Kidney tubule cell (primary cell): ENCODE results near the gene KCND3.
A peak's percentile ranks its signal among the peaks of the same experiment; 100 is the strongest.

Experiments used
- DNase-seq: peaks from one replicate; pipeline ENCODE4 v3.0.0-alpha.2; 2018; ENCODE audit warnings: low spot score

Gene KCND3

DNA sequence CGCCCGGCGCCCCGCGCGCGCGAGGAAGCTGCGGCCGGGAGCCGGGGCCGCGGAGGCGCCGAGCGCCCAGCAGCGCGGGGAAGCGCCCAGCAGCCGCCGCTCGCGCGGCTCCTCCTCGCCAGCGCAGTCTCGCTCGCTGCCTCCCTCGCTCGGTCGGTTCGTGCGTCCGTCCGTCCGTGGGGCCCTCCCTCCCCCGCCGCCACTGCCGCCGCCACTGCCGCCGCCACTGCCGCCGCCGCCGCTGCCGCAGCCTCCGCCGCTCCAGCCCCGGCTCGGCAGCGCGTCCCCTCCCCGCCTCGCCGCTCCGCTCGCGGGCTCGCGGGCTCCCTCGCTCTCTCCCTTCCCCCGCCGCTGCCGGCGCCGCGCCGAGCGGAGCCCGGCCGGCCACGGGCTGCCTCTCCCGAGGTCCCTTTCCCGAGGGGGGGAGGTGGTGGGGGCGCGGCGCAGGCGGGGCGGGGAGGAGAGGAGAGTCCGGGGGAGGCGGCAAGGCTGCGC, at the start of gene KCND3:
Gene KCND3 (minus strand): TSS at position 138 of the 495 bp plus-strand sequence.
- DNase-seq = peak; percentile 26

DNA sequence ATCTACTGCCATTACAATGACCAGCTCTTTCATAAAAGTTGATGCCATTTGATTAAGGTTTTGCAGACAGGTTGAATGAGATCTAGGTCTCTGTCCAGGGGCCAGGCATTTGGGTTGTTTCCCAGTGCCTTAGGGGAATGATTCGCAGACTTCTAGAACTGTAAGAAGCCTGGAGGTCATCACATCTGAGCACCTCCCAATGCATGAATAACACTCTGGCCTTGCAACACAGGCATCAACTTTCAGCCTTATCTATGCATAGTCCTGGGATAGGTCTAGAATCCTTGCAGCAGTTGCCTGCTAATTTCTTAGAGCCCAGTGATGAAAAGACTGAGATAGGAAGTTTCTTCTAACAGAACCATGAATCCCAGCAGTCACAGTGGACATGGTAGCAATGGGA, 44.8 kb upstream of the KCND3 start:
- DNase-seq = no peak

DNA sequence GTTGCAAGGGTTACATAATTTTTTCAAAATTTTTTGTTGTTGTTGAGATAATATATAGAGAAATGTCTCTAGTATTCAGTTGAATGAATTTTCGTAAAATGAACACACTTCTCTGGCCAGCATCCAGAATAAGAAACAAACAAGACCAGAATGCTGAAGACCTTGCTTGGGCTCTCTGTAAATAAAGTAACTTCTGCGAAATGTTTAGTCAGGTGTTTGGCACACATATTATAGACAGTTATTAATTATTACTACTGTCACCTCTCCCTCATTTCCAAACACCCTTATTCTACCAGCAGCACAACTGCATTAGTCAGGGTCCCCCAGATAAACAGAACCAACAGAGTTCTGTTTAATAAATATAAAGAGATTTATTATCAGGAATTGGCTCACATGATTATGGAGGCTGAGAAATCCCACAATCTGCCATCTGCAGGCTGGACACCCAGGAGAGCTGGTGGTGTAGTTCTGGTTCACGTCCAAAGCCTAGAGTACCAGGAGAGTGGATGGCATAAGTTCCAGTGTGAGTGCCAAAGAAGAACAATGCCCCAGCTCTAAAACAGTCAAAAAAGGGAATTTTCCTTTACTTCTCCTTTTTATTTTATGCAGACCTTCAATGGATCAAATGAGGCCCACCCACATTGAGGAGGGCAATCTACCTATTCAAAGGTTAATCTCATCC, 44.1 kb upstream of the KCND3 start:
- no peak for DNase-seq

DNA sequence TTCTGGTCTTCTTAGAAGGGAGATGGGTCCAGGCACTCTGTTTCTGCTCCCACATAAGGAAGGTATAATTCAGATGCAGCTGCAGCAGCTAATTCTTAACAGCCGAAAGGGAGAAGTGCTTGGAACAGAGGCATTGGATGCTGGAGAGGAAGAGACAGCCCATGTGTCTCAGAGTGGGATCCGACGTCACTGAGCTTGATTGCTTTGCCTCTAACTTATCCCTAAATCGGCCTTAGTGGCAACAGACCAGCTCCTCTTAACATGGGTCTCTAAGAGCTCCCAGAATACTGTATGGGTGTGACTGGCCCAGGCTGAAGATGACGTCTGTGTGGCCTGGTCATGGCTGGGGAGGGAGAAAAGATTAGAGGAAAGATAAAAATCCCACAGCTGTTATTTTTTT, 40.7 kb upstream of the KCND3 start:
- DNase-seq = no peak

DNA sequence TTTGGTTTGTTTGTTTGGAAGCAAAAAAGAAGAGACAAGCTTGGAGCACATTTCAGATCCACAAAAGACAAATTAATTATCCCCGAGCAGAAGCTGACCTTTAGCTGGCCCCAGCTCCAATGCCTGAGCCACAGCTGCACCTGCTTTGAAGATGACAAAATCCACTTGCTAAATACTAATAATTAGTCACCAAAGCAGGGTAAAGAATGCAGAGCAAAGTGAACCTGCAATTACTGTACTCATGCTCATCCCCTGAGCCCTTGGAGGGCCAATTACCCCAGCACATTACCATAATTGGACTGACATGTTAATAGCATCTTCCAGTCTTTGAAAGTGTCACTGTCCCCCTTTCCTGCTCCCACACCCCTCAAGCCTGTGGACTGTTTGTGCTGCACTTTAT, 38.2 kb upstream of the KCND3 start:
- DNase-seq = no peak

DNA sequence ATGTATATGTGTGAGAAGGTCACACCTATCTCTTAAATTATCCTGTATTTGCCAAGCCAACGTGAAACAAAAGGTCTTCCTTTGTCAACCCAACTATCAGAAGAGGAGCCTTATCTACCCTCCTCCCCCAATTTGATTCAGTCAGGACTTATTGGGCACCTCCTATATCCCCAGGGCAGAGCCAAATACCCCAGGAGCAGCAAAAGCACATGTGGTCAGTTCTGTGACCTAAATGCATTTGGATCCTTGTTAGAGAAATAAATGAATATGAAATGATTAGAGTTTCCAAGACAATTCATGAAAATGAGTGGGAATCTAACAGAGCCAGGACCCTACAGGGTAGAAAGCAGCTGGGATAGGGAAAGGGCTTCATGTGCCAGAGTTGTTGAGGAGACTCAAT, 37.0 kb upstream of the KCND3 start:
- no peak for DNase-seq

DNA sequence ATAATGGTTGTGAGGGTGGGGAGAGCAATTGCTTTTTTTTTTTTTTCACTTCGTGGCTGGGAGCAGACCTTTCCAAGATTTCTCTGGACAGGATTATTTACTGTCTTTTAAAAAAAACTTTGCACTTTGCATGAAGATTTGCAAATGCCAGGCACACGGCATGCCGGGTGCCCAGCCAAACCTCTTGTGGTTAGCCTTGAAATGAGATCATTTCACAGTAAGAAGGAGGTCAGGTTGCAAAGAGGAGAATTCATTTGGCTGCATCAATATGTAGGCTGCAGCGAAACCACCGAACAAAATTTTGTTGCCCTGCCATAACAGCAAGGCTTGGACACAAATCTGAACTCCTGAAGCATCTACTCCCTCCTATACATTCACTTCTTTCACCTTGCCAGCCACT, 36.5 kb upstream of the KCND3 start:
- peak; percentile 6 for DNase-seq

DNA sequence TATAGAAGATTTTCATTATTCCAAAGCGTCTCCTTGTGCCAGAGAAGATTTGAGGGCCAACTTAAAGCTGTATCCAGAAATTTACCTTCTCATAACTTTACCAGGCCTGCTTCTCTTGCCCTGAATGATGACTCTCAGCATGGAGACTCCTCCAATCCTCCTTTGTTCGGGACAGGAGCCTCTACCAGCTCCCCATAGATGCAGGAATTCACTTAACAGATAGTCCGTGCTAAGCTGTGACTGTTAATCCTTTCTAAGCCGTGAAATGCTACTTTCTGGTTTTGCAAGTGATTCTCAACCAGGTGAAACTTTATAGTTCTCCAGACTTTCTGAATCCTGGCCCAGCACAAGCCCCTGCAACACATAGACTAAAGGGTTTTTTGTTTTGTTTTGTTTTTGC, 31.8 kb upstream of the KCND3 start:
- no peak for DNase-seq

DNA sequence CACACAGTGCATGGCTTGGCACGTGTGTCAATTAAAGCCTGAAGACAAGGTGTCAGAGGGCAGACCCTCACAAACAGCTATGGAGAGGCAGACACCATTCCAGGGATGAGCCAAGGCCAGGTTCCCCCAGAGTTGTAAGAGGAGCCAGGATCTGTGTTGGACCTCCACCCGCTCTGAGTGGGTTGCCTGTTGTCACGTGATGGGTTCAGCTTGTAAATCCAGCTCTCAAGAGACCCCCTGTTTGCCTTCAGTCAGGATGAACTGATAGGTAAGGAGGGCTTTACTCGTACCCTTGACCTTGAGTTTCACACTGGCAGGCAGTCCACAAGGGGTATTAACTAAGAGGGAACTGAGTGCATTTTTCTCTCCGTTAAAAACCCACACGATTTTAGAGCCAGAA, 27.7 kb upstream of the KCND3 start:
- no peak for DNase-seq

DNA sequence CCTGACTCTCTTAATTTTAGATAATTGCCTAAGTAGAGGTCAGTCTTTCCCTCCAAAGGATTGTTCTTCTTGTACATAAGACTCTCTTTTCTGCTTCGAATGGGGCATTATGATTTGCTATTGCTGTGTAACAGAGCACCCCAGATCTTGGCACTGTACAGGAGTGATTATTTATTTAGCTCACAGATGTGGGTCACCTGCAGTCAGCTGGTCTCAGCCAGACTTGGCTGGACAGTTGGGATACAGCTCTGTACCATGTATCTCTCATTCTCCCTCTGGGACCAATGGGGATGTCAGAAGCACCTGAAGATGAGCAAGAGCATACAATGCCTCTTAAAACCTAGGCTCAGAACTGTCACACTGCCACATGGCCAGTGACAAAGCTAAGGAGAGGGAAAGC, 23.4 kb upstream of the KCND3 start:
- DNase-seq = no peak

DNA sequence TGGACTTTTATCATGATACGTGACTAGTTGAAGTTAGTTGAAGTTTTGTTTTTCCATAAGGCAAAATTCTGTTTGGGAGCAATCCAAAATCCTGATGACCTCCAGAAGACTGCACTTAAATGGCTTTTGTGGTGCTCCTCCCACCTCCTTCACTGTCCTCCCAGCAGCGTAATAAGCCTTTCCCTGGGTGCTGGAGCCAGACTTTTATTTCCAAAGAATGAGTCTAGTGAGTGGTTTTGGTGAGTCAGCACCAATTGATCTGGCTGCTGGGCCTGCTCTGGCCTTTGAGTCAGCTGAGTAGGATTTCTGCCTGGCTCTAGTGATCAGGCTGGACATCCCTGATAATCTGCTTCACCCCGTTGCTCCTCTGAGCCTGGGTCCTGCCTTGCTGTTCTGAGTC, 21.7 kb upstream of the KCND3 start:
- peak; percentile 62 for DNase-seq

DNA sequence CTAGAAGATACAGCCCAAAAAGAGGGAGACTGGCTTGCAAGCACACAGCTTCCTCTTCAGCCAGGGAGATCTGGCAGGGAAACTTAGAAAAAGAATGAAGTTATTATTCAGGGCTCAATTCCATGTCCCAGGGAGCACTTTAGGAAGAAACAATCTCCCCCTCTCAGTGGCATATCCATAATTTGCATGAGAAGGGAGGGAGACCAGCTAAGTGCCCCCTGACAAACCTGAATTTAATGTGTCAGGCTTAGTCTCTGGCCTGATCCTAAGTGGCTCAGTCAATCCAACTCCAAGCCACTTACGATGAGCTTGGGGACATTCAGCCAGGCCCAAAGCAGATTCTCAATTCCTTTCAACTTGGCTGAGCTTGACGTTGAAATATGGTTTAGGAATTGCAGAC, 17.7 kb upstream of the KCND3 start:
- DNase-seq = no peak

DNA sequence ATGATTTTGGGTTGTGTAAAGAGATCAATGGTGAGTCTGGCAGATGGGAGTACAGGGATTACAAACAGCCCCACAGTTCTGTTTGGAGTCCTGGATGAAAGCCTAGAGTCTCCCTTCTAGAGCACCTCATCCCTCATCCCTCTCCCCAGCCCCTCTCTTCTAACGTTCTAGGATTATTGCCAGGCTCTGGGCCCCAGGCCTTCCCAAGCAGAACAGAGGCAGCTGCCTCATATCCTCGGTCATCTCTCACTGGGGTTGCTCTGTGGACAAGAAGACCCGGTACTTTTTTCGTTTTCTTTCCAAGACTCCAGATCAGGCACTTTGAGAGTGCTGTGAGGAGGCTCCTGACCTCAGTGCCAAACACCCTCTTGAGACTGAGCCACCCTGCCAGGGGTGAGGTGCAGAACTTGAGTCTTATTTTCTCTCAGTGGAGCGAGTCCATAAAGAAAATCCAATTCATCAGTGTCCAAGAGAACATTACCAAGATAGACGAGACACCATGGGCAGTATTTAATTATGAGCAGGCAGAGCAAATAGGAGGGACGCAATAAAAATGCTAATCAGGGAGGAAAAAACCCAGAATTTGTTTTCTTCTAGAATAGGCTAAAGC, 17.1 kb upstream of the KCND3 start:
- no peak for DNase-seq

DNA sequence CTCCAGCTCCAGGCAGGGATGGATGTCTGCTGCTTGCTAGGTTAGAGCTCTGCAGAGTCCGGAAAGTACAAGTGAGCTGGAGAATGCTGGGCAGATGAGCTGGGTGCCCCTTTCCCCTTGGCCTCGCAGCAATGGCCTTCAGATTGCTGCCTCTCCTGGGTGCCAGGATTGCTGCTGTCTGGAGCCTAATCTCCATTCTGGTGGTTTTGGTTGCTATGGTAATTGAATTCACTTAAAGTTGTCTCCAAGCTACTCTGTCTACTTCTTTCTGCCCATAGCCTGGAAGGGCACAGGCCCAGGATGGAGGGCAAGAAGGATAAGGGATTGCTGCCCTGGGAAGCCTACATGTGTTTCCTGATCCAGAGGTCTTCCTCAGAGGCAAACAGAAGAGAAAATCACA, 14.6 kb upstream of the KCND3 start:
- DNase-seq = no peak

DNA sequence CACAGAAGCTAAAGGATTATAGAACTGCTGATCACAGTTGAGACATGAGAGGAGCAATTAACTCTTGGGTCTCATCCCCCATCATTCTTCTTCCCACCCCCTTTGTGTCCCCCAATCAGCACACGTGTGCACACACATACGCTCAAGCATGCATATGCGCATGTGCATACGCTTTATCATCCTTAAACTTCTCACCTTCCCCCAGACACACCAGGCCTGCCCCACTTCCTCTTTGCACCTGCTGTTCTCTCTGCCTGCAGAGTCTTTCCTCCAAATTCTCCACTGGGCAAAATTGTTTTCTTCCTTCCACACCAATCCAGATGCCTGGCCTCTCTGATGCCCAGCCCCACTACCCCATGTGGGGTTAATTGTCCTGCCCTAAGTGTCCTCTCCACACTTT, 13.0 kb upstream of the KCND3 start:
- no peak for DNase-seq

DNA sequence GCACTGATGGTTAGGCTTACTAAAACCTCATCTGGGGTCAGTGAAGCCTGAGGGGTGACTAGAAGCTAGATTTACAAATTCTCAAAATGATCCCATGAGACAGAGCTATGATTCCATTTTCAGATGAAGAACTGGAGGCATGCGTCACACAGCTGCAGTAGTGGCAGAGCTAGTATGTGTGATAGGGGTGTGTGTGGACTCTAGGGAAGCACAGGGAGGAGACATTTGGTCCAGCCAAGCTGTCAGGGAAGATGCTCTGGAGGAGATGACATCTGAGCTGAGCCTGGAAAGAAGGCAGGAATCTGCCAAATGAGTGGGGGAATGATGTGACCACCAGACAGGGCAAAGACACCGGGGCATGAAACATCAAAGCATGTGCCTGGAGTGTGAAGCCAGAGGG, 12.0 kb upstream of the KCND3 start:
- no peak for DNase-seq

DNA sequence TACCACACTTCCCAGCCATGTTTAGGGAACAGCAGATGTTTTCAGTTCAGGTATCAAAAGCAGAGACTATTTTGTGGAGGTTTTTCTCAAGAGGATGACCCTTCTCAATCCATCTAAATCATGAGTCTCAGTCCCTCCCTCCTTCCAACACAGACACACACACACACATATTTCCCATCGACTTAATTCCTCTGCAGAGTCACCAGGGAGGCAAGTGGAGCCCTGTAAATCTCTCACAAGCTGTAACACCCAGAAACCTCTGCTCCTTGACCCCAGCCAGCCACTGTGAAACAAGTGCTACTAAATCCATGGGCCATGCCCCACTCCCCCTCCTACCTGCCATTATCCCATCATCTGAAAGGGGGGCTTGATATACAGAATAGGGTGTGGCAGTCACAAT, 10.6 kb upstream of the KCND3 start:
- no peak for DNase-seq

DNA sequence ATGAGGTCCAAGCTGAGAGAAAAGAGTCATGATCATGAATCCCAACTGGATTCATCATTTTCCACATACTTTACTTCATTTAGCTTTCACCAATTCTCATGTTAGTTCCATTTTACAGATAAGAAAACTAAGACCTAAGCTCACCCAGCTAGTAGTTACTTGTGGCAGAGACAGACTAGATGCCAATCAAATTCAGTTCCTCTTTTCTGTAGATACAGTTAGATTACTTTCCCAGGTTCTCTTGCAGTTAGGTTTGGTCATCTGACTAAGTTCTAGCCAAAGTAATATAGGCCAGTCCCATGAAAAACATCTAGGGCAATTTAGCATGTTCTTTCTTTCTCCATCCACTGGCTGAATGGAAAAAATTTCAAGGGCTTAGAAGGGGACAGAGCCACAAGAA, 8.9 kb upstream of the KCND3 start:
- DNase-seq = no peak

DNA sequence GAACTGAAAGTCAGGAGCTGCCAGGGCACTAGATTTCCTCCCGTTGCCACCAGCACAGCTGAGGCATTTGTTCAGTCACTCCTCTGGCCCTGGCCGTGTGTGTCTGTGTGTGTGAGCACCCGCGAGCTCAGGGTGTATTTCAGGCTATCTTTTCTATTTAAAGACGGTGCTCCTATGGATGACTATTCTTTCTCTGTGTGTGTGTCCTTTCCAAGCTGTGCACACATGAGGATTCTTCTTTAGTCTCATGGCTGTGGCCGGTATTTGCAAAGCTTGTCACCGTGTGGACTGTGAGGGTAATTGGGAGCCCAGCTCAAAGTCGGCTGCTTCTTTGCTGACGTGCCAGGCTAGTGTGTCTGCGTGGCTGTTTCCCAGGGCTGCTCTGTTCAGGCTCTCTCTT, 3.0 kb upstream of the KCND3 start:
- no peak for DNase-seq

DNA sequence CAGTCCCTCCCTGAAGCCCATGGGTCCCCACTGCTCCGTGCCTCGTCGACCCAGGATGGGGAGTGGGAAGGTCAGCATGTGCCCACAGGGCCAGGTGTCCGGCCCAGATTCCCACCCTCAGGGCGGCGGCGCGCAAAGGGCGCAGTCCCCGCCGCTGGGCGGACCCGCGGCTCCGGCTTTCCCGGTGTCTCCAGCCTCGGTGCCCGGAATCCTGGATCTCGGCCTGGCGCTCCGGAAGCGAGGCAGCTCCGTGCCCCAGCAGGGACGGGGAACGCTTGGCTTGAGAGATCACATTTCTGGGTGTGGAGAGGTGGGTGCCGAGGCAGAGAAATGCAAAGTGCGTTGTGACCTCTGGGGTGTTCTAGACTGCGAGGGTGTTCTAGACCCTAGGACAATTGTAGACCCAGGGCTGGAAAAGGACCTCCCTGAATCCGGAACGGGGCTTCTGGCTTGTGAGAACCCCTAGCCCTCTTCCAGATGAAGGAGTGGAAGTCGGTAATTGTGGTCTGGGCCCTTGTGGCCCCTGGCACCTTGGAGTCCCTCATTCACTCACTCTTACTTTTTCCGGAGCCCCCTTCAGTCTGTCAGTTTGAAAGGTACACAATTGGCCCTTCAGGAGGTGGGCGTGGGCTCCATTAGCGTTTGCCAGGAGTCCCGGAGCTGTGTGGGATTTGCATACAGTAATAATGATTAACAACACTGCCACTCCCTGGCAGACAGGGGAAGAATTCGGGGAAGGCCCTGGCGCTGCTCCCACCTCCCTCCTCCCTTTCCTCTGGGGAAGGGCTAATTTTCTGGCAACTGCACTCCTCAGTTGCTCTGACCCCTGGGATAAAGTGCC, 1.6 kb upstream of the KCND3 start:
- peak; percentile 62 for DNase-seq

DNA sequence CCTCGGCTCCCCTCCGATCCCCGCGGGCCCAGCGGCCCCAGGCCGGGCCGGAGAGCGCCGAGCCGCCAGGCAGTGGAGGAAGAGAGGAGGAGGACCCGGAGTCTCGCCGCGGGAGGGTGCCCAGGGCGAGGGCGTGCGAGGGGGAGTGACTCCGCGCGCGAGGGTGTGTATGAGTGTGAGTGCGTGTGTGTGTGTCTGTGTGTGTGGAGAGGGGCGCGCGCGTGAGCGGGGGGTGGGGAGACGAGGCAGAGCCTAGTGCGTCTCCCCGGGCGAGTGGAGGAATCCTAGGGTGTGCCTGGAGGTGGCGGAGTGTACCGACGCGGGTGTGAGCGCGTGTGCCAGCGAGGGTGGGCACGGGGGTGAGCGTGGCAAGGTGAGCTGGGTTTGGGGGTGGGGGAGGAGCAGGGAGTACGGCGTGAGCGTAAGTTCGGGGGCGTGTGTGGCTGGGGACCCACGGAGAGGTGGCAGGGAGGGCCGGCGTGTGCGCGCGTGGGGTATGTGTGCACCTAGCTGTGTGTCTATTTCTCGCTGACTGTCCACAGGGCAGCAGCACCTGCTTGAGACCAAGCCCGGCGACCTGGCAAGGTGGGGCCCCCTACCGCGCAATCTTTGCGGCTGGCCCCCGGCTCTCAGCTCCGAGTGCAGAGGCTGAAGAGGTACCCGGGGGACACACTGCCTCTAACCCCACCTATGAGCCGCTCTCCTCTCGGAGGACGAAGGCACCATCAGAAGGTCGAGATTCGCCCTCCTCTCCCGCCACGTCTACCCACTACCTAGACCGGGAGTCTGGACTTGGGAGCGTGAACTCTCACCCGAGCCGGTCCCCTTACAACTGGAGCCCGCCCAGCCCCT, 784 bp upstream of the KCND3 start:
- DNase-seq = peak; percentile 2

DNA sequence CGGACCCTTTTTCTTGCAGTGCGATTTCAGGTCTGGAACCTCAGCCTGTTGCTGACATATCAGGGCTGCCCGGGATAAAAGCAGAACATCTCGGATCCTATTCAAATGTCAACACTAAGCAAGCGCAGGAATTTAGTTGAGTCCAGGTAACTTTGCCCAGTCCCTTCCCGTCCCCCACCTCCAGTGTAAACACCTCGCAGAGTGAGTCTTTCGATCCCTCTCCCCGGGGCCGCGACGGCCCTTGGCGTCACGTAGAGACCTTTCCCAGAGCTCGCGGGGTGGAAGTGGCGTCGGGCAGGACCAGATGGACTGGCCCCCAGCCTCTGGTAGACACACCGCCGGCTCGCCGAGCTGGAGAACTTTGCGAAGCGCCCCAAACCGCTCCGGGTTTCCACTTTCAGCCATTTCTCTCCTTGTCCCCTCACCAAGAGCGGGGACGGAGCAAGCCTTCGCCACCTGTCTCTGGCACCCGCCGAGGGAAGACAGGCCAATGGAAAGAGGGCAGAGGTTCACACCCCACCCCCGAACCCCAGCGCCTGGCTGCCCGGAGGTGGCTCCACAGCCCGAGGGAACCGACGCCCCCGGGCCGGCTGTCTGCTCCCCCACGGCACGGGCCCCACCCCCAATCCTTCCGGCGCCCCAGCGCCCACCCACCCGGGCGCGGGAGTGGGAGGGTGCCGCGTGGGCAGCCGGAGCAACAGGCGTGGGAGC, 570 bp downstream of the KCND3 start:
- no peak for DNase-seq
